Neural progenitor cell (in vitro differentiated cells): ENCODE data around the gene PAQR4. TPM values are rescaled to one million over a fixed set of nuclear protein-coding genes. Genes with fewer than 3 reads are reported as not detected.

Source experiments
- DNase-seq: peaks from one replicate; pipeline ENCODE4 v3.0.0-alpha.2; 2016; ENCODE audit warnings: low spot score
- H2AFZ ChIP-seq: fragments of 200-600 bp; sonication (generic); replicated peaks from 2 replicates; pipeline ENCODE4 v1.6.1; 2016; ENCODE audit warnings: antibody characterized with exemption
- H3F3A ChIP-seq: fragments of 200-600 bp; sonication (generic); 2 replicates; pipeline ENCODE4 v1.6.1; 2016; ENCODE audit warnings: antibody characterized with exemption, low read depth
- H3K27ac ChIP-seq: fragments of 200-600 bp; sonication (generic); 2 replicates; pipeline ENCODE4 v1.5.1; 2016; ENCODE audit warnings: mild to moderate bottlenecking
- H3K27me3 ChIP-seq: fragments of 200-600 bp; sonication (generic); 2 replicates; pipeline ENCODE4 v1.6.1; 2016; ENCODE audit warnings: mild to moderate bottlenecking, moderate library complexity
- H3K36me3 ChIP-seq: fragments of 200-600 bp; sonication (generic); 2 replicates; pipeline ENCODE4 v1.5.1; 2016
- H3K4me1 ChIP-seq: fragments of 200-600 bp; sonication (generic); 2 replicates; pipeline ENCODE4 v1.6.1; 2016; ENCODE audit warnings: mixed run types
- H3K4me2 ChIP-seq: fragments of 200-600 bp; sonication (generic); 2 replicates; pipeline ENCODE4 v1.6.1; 2016
- H3K4me3 ChIP-seq: fragments of 200-600 bp; sonication (generic); 2 replicates; pipeline ENCODE4 v1.5.1; 2016
- H3K79me2 ChIP-seq: fragments of 200-600 bp; sonication (generic); 2 replicates; pipeline ENCODE4 v1.6.1; 2016; ENCODE audit warnings: low read depth
- H3K9ac ChIP-seq: fragments of 200-600 bp; sonication (generic); 2 replicates; pipeline ENCODE4 v1.6.1; 2016
- H3K9me3 ChIP-seq: fragments of 200-600 bp; sonication (generic); 2 replicates; pipeline ENCODE4 v1.5.1; 2016; ENCODE audit warnings: low read depth
- H4K20me1 ChIP-seq: fragments of 200-600 bp; sonication (generic); 2 replicates; pipeline ENCODE4 v1.6.1; 2016; ENCODE audit warnings: low read depth
- H3K27ac Mint-ChIP-seq: 3 replicates; pipeline ENCODE4 v1.8.0; 2021; ENCODE audit warnings: mixed read lengths
- H3K27me3 Mint-ChIP-seq: 2 replicates; pipeline ENCODE4 v1.8.0; 2022; ENCODE audit warnings: low read depth, mild to moderate bottlenecking, inconsistent platforms, moderate library complexity, mixed read lengths; ENCODE audit not compliant: insufficient read depth
- H3K36me3 Mint-ChIP-seq: 3 replicates; pipeline ENCODE4 v1.8.0; 2021; ENCODE audit warnings: mixed read lengths
- H3K4me1 Mint-ChIP-seq: 3 replicates; pipeline ENCODE4 v1.8.0; 2021; ENCODE audit warnings: mixed read lengths
- H3K4me3 Mint-ChIP-seq: 3 replicates; pipeline ENCODE4 v1.8.0; 2021; ENCODE audit warnings: mild to moderate bottlenecking, moderate library complexity, mixed read lengths
- H3K9me3 Mint-ChIP-seq: 3 replicates; pipeline ENCODE4 v1.8.0; 2020; ENCODE audit warnings: mixed read lengths
- CTCF ChIP-seq: fragments of 200-600 bp; sonication (generic); IDR thresholded peaks from 2 replicates; pipeline ENCODE4 v1.5.1; 2017; ENCODE audit warnings: antibody characterized with exemption, mild to moderate bottlenecking
- EZH2 ChIP-seq: fragments of 200-600 bp; sonication (generic); IDR thresholded peaks from 2 replicates; pipeline ENCODE4 v1.6.1; 2017; ENCODE audit warnings: antibody characterized with exemption, mild to moderate bottlenecking, moderate library complexity
- EZH2phosphoT487 ChIP-seq: fragments of 200-600 bp; sonication (generic); IDR thresholded peaks from 2 replicates; pipeline ENCODE4 v1.6.1; 2017; ENCODE audit warnings: antibody characterized with exemption
- total RNA-seq: library from RNA; depleted of rRNA; stranded (reverse); fragments of >200 nt; gene quantifications from 2 replicates; pipeline ENCODE4 v1.2.3, GENCODE V29; 2015; ENCODE audit warnings: low replicate concordance

PAQR4 gene
- total RNA-seq, 1 donor from 2014 or later, result 3.3 TPM

- no peak overlapping the region for H3K27ac Mint-ChIP-seq
- H3K36me3 ChIP-seq, result no peaks in the 10 kb centered on the region
Observed at GRCh38 chr16:2934450-2934849, 34.7 kb upstream of the PAQR4 start.

GRCh38 chr16:2936436-2937011 is 32.6 kb upstream of the PAQR4 start:
- no peak overlapping the region for H3K4me3 Mint-ChIP-seq
- H3K4me3 ChIP-seq, result no peak overlapping the region
- TF ChIP-seq EZH2phosphoT487, result no peak
- no peak for TF ChIP-seq CTCF
- peaks cover 10% of the 10 kb centered on the region for H3K27me3 Mint-ChIP-seq
- no peak overlapping the region for H3K27ac ChIP-seq
- H3K9me3 Mint-ChIP-seq, result no peaks in the 10 kb centered on the region
- H3K9me3 ChIP-seq, result no peaks in the 10 kb centered on the region
- H3K4me1 Mint-ChIP-seq, result no peaks in the 10 kb centered on the region
- H3K79me2 ChIP-seq, result no peaks in the 10 kb centered on the region
- H4K20me1 ChIP-seq, result no peaks in the 10 kb centered on the region
- no peak for DNase-seq
- no peaks in the 10 kb centered on the region for H3K27me3 ChIP-seq
- no peak overlapping the region for H2AFZ ChIP-seq
- H3K4me2 ChIP-seq, result no peak overlapping the region
- H3K27ac Mint-ChIP-seq, result no peak overlapping the region
- peaks cover 11% of the 10 kb centered on the region for H3K36me3 Mint-ChIP-seq
- no peak overlapping the region for H3K9ac ChIP-seq
- H3K4me1 ChIP-seq, result no peaks in the 10 kb centered on the region
- H3K36me3 ChIP-seq, result no peaks in the 10 kb centered on the region
- H3F3A ChIP-seq, result no peaks in the 10 kb centered on the region

More at GRCh38 chr16:2934450-2934849, 34.7 kb upstream of the PAQR4 start:
- Histone ChIP-seq H3K9ac (no peak overlapping the region), H3K4me1 (no peaks in the 10 kb centered on the region), H4K20me1 (no peaks in the 10 kb centered on the region), H2AFZ (no peak overlapping the region), H3F3A (no peaks in the 10 kb centered on the region), H3K4me3 (no peak overlapping the region), H3K27ac (no peak overlapping the region), H3K79me2 (no peaks in the 10 kb centered on the region), H3K27me3 (no peaks in the 10 kb centered on the region), H3K9me3 (no peaks in the 10 kb centered on the region), H3K4me2 (no peak overlapping the region)
- no peak overlapping the region for H3K4me3 Mint-ChIP-seq
- TF ChIP-seq EZH2, result no peak
- TF ChIP-seq CTCF, result no peak
- TF ChIP-seq EZH2phosphoT487, result no peak
- H3K27me3 Mint-ChIP-seq, result peaks cover 4% of the 10 kb centered on the region
- no peaks in the 10 kb centered on the region for H3K9me3 Mint-ChIP-seq
- H3K4me1 Mint-ChIP-seq, result no peaks in the 10 kb centered on the region
- no peak for DNase-seq
- peaks cover 7% of the 10 kb centered on the region for H3K36me3 Mint-ChIP-seq

GRCh38 chr16:2937170-2937569 is 32.0 kb upstream of the PAQR4 start:
- Histone ChIP-seq H3K27ac (no peak overlapping the region), H3K36me3 (no peaks in the 10 kb centered on the region), H3K4me3 (no peak overlapping the region), H3K4me1 (no peaks in the 10 kb centered on the region), H4K20me1 (no peaks in the 10 kb centered on the region), H2AFZ (no peak overlapping the region), H3F3A (no peaks in the 10 kb centered on the region), H3K79me2 (no peaks in the 10 kb centered on the region), H3K27me3 (no peaks in the 10 kb centered on the region), H3K4me2 (no peak overlapping the region), H3K9me3 (no peaks in the 10 kb centered on the region), H3K9ac (no peak overlapping the region)
- TF ChIP-seq CTCF (no peak), EZH2 (no peak), EZH2phosphoT487 (no peak)
- Mint-ChIP-seq H3K4me1 (no peaks in the 10 kb centered on the region), H3K27ac (no peak overlapping the region), H3K9me3 (no peaks in the 10 kb centered on the region), H3K27me3 (peaks cover 11% of the 10 kb centered on the region), H3K4me3 (no peak overlapping the region), H3K36me3 (peaks cover 11% of the 10 kb centered on the region)
- no peak for DNase-seq
